Lung (tissue), 12 donors: ENCODE data around the gene MYO10. TPM values are rescaled to one million over a fixed set of nuclear protein-coding genes. Genes with fewer than 3 reads are reported as not detected.

Experiments
- ATAC-seq: fragments of 200-7000 bp; cut with Tn5 transposase; one replicate; pipeline ENCODE4 v1.9.1; 2020; ENCODE audit warnings: moderate number of reproducible peaks; ENCODE audit not compliant: insufficient read depth, low FRiP score
- DNase-seq, 3 donors: peaks; one replicate each; pipeline ENCODE4 v3.0.0-alpha.2; 2013 to 2017
- H3K27ac ChIP-seq, 2 donors: one replicate each; pipeline ENCODE4 v1.5.1; 2013; ENCODE audit warnings: mild to moderate bottlenecking in 2 of 2, moderate library complexity in 2 of 2, control low read depth in 1 of 2, inconsistent platforms in 1 of 2, low read depth in 1 of 2, low read length in 1 of 2
- H3K27me3 ChIP-seq, 3 donors: one replicate each; pipeline ENCODE4 v1.5.1; 2013; ENCODE audit warnings: low read length in 2 of 3; ENCODE audit not compliant: control insufficient read depth in 3 of 3, insufficient read depth in 3 of 3
- H3K36me3 ChIP-seq, 4 donors: one replicate each; pipeline ENCODE4 v1.5.1; 2013; ENCODE audit warnings: low read length in 4 of 4, mild to moderate bottlenecking in 1 of 4, moderate library complexity in 1 of 4; ENCODE audit not compliant: control insufficient read depth in 4 of 4, insufficient read depth in 4 of 4
- H3K4me1 ChIP-seq, 5 donors: one replicate each; pipeline ENCODE4 v1.5.1; 2013; ENCODE audit warnings: low read length in 5 of 5, mild to moderate bottlenecking in 2 of 5, moderate library complexity in 1 of 5; ENCODE audit not compliant: control insufficient read depth in 5 of 5, insufficient read depth in 5 of 5
- H3K4me3 ChIP-seq: one replicate; pipeline ENCODE4 v1.5.1; 2013; ENCODE audit warnings: mild to moderate bottlenecking, control low read depth, moderate library complexity
- H3K9ac ChIP-seq, 2 donors: one replicate each; pipeline ENCODE4 v1.5.1; 2013; ENCODE audit warnings: low read length in 2 of 2, control low read depth in 1 of 2; ENCODE audit not compliant: insufficient read depth in 1 of 2
- H3K9me3 ChIP-seq, 4 donors: one replicate each; pipeline ENCODE4 v1.5.1; 2013; ENCODE audit warnings: low read length in 3 of 4, mild to moderate bottlenecking in 1 of 4, moderate library complexity in 1 of 4; ENCODE audit not compliant: control insufficient read depth in 4 of 4, insufficient read depth in 3 of 4
- CTCF ChIP-seq: IDR thresholded peaks from 2 replicates; pipeline ENCODE4 v1.5.1; 2012; ENCODE audit warnings: mild to moderate bottlenecking; ENCODE audit errors: control extremely low read depth, extremely low read depth
- WGBS, 2 donors: extraction: QIAGEN DNeasy Blood & Tissue Kit; methylation state at CpG; one replicate each; pipeline ENCODE4 v1.1.7; 2013; 5-methylcytosine and 5-hydroxymethylcytosine counted together
- polyA plus RNA-seq, 2 donors: library from polyadenylated mRNA; stranded (reverse); fragments of 200-250 nt; gene quantifications; one replicate each; pipeline ENCODE4 v1.2.1, GENCODE V29; 2013
- total RNA-seq, 2 donors: library from RNA; depleted of rRNA in 1 of 2; stranded (reverse); fragments of >200 nt in 1 of 2; gene quantifications; one replicate each; pipeline ENCODE4 v1.2.1, GENCODE V29; 2014 to 2021
- donor health status: control.
- donor health status: control.
- donor health status: Bipolar disorder and iron deficiency.
- donor health status: healthy.
- donor health status: DM: yes; HTN: yes; CAD: no.

MYO10 gene
- total and polyA plus RNA-seq, 4 donors = 10.6 to 71.5 (median 28.2) TPM

GRCh38 chr5:16932401-16932800, 3.7 kb downstream of the MYO10 start:
- Histone ChIP-seq H3K36me3 (peaks cover 0 to 4% (median 0%) of the 10 kb centered on the region in 4 donors), H3K4me3 (no peak overlapping the region), H3K9me3 (no peaks in the 10 kb centered on the region), H3K27me3 (peaks cover 0 to 8% (median 2%) of the 10 kb centered on the region in 3 donors), H3K4me1 (peaks cover 0 to 43% (median 23%) of the 10 kb centered on the region in 5 donors), H3K9ac (peak overlapping the region in 1 of 2 donors; percentile 37), H3K27ac (no peak overlapping the region)
- WGBS, 2 donors = 47% methylated on average over 3 of the region's 3 CpGs
- ATAC-seq (no peak), DNase-seq (no peak)
- TF ChIP-seq CTCF = no peak

DNA sequence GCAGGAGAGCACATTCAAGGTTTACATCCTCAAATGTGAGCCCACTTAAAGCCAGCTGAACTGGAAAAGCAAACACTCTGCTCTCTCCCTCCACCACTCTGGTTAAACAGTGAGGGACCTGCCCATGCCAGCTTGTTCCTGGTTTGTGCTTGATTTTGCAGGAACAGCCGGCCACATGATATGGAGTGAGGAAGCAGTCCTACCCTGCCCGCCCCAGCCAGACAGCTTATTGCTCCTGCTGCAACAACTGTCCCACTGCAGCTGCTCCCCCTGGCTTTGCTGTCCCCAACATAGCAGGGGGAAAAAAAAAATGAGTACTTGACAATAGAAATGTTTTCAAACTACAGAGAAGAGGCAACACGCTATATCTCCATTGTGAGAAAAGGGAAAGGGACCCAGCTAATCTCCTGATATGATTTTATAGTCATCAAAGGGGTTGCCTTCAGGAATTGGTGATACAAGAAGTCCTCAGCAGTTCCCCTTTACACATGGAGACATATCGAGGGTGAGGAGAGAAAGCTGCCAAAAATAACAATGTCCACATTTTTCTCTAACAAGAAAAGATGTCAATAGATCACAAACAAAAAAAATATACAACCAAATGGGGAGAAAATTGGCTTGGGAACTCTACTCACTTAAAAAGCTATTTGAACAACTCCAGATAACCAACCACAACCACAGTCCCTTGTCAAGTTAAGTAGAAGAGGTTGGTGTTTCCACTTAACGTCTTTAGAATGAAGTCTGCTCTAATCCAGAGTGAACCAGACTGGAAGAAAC, 4.6 kb downstream of the MYO10 start:
- no peak overlapping the region for H3K4me3 ChIP-seq
- peaks cover 0 to 38% (median 19%) of the 10 kb centered on the region in 5 donors for H3K4me1 ChIP-seq
- peak overlapping the region in 1 of 2 donors; percentile 33 for H3K9ac ChIP-seq
- DNase-seq (peak; percentile 45 to 82 (median 58)), ATAC-seq (peak; percentile 47)
- no peak for TF ChIP-seq CTCF
- WGBS, 2 donors = 44 to 67% methylated on average over 5 of the region's 5 CpGs
- no peaks in the 10 kb centered on the region for H3K9me3 ChIP-seq
- no peaks in the 10 kb centered on the region for H3K27me3 ChIP-seq
- H3K27ac ChIP-seq = peak overlapping the region in 1 of 2 donors; percentile 75
- H3K36me3 ChIP-seq = peaks cover 0 to 4% (median 0%) of the 10 kb centered on the region in 4 donors

GRCh38 chr5:16930496-16930895, 5.6 kb downstream of the MYO10 start:
- Histone ChIP-seq H3K9me3 (no peaks in the 10 kb centered on the region), H3K4me3 (no peak overlapping the region), H3K9ac (no peak overlapping the region), H3K4me1 (peaks cover 0 to 38% (median 19%) of the 10 kb centered on the region in 5 donors), H3K27me3 (no peaks in the 10 kb centered on the region), H3K36me3 (peaks cover 0 to 4% (median 0%) of the 10 kb centered on the region in 4 donors), H3K27ac (peak overlapping the region in 1 of 2 donors; percentile 46)
- no peak for TF ChIP-seq CTCF
- ATAC-seq = no peak
- DNase-seq = peak in 1 of 3 donors; percentile 48
- WGBS, 2 donors = 58 to 80% methylated on average over 8 of the region's 8 CpGs
